ENCODE data around the gene ZNF488. TPM values are rescaled to one million over a fixed set of nuclear protein-coding genes. Genes with fewer than 3 reads are reported as not detected.

The ZNF488 gene
- polyA plus RNA-seq, 1 of the 3 experiments (the other 2 are of a cell fraction), result 0.59 TPM

DNA sequence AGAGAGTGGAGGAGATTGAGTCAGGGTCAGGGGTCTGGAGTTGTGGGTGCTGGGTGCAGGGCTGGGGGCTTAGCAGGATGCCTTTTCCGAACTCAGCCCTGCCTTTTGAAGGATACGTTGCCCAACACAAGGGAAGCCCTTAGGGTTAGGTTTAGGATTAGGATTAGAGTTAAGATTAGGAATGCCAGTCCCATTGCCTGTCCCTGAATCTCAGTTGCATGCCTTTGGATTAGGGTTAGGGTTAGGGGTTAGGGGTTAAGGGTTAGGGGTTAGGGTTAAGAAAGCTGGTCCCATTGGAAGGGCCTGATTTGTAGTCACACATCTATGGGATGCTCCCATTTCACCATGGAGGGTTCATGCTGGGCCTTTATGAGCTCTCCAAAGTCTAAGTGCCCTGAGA lies 20.8 kb upstream of the ZNF488 start:
- Histone ChIP-seq H3F3A (replicated peaks; ENCODE audit: insufficient read depth) (no peaks in the 10 kb centered on the region), H3K9ac (no peak overlapping the region), H3K27ac (ENCODE audit: low read depth in 2 of 2, low read length in 1 of 2) (no peak overlapping the region), H3K4me2 (no peak overlapping the region), H3K27me3 (ENCODE audit: insufficient read depth) (no peaks in the 10 kb centered on the region), H3K9me2 (no peaks in the 10 kb centered on the region), H3K79me2 (ENCODE audit: insufficient read depth) (no peaks in the 10 kb centered on the region), H3K4me1 (ENCODE audit: control insufficient read depth in 1 of 2, insufficient read depth in 2 of 2, low read depth in 1 of 2, low read length in 1 of 2) (peaks cover 10 to 33% of the 10 kb centered on the region in 2 experiments; a peak in 3 of 4 replicates), H3K9me3 (no peaks in the 10 kb centered on the region), H2AFZ (ENCODE audit: low read depth) (no peak overlapping the region), H4K20me1 (ENCODE audit: insufficient read depth) (no peaks in the 10 kb centered on the region), H3K36me3 (replicated peaks in 1 of 2; ENCODE audit: control insufficient read depth in 1 of 2, insufficient read depth in 2 of 2, low read length in 1 of 2) (no peaks in the 10 kb centered on the region), H3K4me3 (ENCODE audit: low read depth in 2 of 2, low read length in 1 of 2) (no peak overlapping the region)
- POLR2A ChIA-PET, result interaction anchor here (0.6 kb wide), 1 partner anchor 48 kb away, joined by 5 read pairs; no protein-coding TSS in a partner anchor
- no peak for TF ChIP-seq RXRA (IDR thresholded peaks at IDR 0.05; ENCODE audit: borderline replicate concordance, low read depth)
- no peak for TF ChIP-seq EP300 (IDR thresholded peaks at IDR 0.05; ENCODE audit: borderline replicate concordance in 1 of 2, low read depth in 1 of 2, low read length in 1 of 2)
- TF ChIP-seq, protein P1, sequence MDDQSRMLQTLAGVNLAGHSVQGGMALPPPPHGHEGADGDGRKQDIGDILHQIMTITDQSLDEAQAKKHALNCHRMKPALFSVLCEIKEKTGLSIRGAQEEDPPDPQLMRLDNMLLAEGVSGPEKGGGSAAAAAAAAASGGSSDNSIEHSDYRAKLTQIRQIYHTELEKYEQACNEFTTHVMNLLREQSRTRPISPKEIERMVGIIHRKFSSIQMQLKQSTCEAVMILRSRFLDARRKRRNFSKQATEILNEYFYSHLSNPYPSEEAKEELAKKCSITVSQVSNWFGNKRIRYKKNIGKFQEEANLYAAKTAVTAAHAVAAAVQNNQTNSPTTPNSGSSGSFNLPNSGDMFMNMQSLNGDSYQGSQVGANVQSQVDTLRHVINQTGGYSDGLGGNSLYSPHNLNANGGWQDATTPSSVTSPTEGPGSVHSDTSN (IDR thresholded peaks at IDR 0.05), result no peak
- TF ChIP-seq FOSL2 (IDR thresholded peaks at IDR 0.05; ENCODE audit: borderline replicate concordance, low read depth), result no peak
- no peak for TF ChIP-seq POLR2AphosphoS5 (IDR thresholded peaks at IDR 0.05; ENCODE audit: low read depth, low read length)
- TF ChIP-seq, protein P2, sequence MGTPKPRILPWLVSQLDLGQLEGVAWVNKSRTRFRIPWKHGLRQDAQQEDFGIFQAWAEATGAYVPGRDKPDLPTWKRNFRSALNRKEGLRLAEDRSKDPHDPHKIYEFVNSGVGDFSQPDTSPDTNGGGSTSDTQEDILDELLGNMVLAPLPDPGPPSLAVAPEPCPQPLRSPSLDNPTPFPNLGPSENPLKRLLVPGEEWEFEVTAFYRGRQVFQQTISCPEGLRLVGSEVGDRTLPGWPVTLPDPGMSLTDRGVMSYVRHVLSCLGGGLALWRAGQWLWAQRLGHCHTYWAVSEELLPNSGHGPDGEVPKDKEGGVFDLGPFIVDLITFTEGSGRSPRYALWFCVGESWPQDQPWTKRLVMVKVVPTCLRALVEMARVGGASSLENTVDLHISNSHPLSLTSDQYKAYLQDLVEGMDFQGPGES (IDR thresholded peaks at IDR 0.05; ENCODE audit: low read depth, low read length), result no peak
- TF ChIP-seq GABPA (IDR thresholded peaks at IDR 0.05; ENCODE audit: low read depth), result no peak
- TF ChIP-seq FOXJ3 (CRISPR knock-in tag; IDR thresholded peaks at IDR 0.05), result no peak
- TF ChIP-seq RAD21 (IDR thresholded peaks at IDR 0.05; ENCODE audit: low read length), result no peak
- no peak for TF ChIP-seq MXI1 (IDR thresholded peaks at IDR 0.05; ENCODE audit: low read depth, low read length)
- no peak for TF ChIP-seq GATA2 (CRISPR knock-in tag; IDR thresholded peaks at IDR 0.05)
- no peak for TF ChIP-seq FOXM1 (IDR thresholded peaks at IDR 0.05; ENCODE audit: low read depth)
- TF ChIP-seq, protein P3, sequence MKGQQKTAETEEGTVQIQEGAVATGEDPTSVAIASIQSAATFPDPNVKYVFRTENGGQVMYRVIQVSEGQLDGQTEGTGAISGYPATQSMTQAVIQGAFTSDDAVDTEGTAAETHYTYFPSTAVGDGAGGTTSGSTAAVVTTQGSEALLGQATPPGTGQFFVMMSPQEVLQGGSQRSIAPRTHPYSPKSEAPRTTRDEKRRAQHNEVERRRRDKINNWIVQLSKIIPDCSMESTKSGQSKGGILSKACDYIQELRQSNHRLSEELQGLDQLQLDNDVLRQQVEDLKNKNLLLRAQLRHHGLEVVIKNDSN (IDR thresholded peaks at IDR 0.05; ENCODE audit: borderline replicate concordance, low read depth), result no peak
- TF ChIP-seq MEF2A (IDR thresholded peaks at IDR 0.05; ENCODE audit: borderline replicate concordance, low read depth), result no peak
- no peak for TF ChIP-seq SMC3 (IDR thresholded peaks at IDR 0.05; ENCODE audit: low read depth, low read length)
- TF ChIP-seq NFIC (IDR thresholded peaks at IDR 0.05; ENCODE audit: borderline replicate concordance), result no peak
- no peak for TF ChIP-seq RFX5 (IDR thresholded peaks at IDR 0.05; ENCODE audit: low read length)
- no peak for TF ChIP-seq JUND (IDR thresholded peaks at IDR 0.05)
- CTCF ChIA-PET, result no interaction called here
- WGBS (ENCODE audit: low lambda C conversion rate), result 100% methylated on average over 1 of the region's 2 CpGs
- no peak for DNase-seq
